DMS153 (cell line): ENCODE results near the gene TMEM255B.

Experiments used
- DNase-seq: peaks from one replicate; lab custom pipeline; 2025; lab: John Stamatoyannopoulos, UW

The TMEM255B gene

DNA sequence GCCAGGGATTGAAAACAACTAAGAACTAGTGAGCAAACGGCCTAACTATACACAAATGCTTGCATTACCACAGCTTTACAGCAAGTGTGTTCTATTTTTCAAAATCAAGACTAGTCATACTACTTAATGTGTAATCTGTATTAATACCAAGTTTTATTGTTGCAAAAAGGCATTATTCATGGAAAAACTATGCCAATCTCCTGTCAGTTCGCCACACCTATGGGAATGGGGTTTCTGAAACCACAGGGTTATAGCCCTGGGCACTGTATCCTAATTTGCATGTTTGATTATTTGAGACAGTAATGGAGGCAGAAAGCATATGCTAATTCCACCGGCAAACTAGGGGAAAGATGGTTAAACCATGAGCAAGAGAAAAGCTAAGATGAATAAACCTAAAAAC is 90.5 kb downstream of the TMEM255B start:
- DNase-seq = no peak

DNA sequence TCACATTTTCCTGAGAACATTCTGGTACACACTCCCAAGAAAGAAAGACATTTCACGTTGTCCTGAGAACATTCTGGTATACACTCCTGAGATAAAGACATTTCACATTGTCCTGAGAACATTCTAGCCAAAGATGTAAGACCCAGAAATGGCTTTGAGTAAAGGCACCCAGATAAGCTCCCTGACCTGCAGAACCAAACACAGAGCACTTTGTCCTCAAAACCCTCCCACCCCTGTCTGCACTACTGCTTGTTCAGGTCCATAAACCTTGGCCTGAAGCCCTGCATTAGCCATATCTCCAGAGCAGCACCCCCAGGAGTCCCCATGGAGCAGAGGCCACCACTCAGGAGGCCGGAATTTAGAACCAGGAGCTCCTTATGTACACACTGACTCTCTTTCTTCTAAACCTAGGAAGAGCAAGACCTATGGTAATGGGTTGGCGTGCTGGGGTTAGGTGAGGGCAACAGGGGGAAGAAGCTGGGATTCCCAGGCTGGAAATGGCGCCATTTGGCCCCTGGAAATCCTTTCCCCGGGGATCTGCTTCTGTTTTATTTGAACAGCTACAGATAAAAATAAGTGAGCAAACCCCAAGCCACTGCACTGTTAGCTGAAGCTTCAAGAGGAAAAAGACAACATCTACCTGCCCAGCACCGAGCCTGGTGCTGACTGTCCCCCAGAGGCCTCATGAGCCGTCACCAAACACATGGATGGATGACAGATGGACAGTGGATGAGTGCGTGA is 91.1 kb downstream of the TMEM255B start:
- DNase-seq = no peak

DNA sequence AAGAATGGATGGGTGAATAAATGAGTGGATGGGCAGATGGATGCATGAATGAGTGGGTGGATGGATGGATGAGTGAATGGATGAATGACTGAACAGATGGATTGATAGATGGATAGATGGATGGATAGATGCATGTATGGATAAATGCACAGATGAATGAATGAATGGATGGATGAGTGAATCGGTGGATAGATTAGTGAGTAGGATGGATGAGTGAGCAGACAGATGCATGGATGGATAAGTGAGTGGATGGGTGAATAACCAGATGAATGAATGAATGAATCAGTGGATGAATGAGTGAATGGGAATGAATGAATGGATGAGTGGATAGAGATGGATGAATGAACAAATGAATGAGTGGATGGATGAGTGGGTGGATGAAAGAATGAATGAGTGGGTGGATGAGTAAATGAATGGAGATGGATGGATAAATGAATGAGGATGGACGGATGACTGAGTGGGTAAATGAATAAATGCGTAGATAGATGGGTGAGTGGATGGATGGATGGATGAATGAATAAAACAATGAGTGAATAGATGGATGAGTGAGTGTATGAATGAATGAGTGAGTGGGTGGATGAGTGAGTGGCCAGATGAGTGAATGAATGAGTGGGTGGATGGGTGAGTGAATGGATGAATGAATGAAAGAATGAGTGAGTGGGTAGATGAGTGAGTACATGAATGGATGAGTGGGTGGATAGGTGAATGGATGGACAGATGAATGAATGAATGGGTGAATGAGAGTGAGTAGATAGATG is 91.9 kb downstream of the TMEM255B start:
- no peak for DNase-seq

DNA sequence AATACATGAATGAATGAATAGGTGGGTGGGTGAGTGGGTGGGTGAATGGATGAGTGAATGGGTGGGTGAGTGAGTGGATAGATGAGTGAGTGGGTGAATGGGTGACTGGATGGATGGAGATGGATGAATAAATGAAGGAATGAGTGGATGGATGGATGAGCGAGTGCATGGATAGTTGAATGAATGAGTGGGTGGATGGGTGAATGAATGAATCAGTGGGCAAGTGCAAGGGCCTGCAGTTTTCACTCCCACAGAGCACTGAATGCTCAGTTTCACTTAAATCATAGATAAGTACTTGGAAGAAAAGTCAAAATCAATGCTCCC is 92.4 kb downstream of the TMEM255B start:
- no peak for DNase-seq

DNA sequence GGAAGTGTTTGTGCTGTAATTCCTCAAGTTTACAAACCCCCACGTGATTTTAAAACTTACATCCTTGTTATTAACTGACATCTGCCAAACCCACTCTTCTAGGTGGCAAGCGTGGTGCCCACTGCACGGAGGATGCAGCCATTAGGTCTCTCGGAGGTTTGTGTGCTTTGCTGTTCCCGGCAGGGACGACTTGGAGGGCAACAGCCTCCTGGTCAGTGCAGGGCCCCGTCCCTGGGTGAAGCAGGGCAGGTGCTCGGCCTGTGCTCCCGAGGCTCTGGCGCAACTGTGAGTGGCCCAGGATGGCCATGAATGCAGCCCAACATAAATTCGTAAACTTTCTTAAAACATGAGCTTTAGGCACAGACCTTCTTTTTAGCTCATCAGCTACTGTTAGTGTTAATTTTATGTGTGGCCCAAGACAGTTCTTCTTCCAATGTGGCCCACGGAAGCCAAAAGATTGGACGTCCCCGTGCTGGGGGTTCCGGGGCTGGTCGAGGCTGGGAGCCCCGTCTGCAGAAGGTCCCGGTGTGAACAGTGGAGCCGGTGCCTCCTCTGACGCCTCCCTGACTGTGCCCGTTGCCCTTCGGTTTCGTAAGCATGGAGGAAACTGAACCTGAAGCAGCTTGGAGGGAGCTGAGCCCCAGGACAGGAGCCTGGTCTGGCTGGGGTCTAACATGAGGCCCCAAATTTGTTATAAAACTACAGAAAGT is 93.0 kb downstream of the TMEM255B start:
- no peak for DNase-seq

DNA sequence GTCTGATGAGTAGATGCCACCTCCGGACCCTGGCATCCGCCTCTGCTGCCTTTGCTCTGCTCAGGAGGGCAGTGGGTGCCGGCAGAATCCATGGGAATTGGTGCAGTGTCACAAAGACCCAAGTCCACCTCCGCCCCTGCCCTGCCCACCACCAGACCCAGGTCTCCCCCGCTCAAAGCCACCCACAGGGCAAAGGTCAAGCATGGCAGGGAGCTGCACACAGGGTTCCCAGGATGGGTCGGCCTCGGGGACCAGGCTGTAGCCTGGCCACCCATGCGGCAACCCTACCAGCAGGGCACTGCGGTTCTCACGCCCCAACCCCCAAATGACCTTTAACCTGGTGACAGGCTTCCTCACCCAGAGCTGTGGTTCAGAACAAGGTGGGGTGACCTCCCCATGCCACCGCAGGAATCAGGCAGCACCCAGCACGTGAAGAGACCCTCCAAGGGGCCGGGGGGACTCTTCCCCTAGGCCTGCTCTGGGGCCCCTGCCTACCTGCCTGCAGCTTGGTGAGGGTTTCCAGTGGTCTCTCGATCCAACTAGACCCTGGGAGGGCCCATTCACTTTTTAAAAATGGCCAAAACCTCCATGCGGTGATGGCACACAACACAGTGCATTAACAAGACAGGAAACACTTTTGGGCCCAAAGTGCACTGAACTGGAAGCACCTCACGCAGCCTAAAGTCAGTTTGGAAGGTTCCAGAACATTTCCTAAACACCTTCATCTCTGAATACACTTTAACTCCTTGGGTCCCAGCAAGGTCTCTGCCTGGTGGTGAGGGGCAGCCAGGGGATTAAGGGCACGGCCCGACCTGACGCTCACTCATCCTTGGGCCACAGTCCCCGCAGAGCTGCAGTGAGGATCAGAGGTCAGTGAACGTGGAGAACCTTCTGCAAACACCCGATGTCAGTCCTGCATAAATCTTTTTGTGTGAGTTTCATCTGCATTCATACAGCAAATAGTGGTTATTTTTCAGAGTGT is 93.8 kb downstream of the TMEM255B start:
- no peak for DNase-seq

DNA sequence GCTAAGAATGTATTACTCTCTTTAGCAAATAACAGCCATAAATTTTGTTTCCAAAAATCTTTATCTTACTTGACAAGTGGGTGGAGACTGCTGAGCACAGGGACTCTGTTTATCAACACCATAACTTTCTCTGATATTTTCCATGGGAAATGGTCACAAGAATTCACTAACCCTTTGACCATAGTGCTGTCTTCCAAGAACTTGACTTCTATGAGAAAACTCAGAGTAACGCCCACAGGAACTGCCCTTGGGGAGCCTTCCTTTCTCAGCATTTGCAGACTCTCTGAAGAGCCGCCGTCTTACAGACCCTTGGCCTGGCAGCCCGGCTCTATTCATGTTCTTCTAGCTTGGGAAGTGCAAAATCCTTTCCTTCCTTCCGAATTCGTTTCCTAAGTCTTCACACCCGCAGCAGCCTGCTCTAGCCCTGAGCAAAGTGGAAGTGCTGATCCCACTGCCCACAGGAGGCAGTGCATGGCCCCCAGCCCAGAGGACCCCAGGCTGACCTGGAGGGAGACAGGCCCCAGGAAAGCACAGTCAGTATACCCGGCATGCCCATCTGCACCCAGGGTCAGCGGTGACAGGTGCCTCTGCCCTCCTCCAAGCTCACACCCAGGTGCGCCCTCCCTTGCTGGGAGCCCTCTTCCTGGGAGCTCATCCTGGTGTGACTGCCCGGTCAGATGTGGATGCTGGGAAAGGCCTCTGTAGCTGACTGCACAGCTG is 94.7 kb downstream of the TMEM255B start:
- no peak for DNase-seq

DNA sequence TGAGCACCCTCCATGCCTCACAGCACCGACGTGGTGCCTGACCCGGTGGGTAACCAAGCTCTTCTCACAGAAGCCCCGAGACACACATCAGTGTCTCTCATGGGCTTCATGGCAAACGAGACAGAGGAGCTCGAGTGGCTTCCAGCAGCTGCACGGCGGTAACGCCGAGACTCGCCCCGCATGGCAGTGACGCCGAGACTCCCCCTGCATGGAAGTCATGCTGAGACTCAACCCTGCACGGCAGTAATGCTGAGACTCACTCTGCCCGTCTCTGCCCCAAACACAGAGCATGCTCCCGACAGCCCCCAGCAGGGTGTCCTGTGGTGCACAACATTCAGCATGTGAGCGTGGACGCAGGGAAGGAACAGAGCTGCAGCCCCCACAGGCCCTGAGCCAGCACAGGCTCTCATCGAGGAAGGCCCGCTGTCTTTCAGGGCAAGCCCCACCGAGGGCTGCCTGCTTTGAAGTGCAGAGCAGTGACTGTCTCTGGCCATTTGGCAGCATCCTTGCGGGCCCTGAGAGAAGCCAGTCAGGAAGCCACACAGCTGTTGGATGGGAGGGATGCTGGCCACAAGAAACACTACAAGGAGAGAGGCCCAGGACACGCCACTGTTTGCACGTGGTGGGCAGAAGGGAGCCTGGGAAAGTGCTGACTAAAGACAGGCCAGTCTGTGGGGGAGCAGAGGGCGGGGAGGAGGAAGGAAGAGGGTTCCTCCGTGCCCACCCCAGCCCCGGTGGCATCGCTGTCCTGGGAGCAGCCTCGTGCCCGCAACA is 95.4 kb downstream of the TMEM255B start:
- DNase-seq = no peak

DNA sequence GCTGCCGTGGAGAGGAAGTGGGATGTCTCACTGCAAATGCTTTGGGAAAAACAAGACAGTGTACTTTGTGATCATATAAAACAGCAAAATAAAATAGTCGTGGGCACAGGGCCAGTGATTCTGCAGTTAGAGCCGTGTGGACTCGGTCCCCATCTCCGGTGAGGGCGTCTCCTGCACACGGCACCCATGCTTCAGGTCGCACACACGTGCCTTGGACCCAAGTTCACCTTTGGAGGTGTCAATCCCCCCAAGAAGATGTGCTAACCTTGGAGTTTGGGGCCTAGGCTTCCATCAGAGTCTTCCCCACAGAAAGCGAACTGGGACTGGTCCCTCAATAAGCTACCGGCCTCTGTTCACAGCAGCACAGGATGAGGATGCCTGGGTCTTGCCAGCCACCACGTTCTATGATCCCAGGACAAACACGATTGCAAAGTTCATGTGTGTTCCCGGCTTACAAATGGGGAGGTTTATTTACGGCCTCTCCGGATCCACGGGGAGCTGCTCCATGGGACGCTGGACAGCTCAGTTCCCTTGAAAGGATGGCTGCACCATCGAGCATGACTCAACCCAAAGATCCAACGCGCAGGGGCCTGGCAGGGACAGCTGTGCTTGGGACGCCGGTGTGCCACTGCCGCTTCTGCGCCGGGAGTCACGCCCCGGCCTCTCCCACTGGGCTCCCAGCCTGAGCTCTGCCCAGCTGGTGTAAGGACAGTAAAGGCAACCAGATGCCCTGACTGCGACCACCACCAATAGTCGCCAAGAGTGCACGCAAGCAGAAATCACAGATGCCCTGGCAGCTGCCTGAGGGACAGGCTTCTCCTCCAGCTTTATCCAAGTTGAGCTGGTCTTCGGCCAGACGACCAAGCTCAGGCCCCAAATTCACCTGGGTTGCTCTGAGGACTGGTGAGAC is 96.2 kb downstream of the TMEM255B start:
- no peak for DNase-seq

DNA sequence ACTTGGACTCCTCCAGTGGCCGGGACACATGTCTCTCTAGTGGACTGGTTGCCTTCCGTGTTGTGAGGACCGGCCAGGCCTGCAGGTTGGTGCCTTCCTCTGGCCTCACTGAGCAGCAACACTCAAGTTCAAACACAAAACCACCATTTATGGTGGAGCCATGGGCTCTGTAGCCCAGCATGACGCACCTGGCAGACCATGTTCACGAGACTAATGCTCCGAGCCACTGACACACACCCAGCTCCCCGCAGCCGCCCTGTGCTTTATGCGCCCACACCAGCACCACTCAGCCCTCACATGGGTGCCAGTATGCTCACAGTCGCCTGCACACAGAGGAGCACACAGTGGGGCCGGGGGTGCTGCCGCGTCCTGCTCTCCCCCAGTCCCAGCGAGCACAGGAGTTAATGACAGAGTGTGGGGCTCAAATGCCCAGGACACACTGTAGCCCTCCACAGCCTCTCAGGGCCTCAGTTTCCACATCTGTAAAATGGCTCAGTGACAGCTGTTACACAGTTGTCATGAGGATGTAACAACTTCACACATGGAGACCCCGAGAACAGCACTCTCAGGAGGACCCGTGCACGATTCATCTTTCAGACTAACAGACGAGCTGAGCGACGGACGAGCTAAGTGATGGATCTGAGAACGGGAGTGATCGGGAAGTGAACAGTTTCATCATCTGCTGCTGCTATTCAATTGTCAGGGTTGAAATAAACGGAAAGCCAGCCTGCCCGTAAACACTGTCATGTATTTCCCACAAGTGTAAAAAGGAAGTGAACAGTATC is 97.1 kb downstream of the TMEM255B start:
- DNase-seq = no peak

DNA sequence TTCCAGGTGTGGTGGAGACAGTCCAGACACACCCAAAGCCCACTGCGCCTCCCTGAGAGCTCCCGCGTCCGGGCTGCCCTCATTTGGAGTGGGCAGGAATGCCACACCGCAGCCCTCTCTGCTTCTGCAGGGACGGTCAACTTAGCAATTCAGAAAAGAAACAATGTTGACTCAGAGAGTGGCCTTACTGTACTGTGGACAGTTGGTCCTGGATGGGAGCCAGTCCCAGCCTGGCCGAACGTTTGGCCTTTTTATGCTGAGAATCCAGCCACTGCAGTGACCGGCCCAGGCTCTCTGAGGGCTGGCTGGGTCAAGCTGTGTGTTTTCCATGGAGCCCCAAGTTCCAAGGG is 97.7 kb downstream of the TMEM255B start:
- no peak for DNase-seq

DNA sequence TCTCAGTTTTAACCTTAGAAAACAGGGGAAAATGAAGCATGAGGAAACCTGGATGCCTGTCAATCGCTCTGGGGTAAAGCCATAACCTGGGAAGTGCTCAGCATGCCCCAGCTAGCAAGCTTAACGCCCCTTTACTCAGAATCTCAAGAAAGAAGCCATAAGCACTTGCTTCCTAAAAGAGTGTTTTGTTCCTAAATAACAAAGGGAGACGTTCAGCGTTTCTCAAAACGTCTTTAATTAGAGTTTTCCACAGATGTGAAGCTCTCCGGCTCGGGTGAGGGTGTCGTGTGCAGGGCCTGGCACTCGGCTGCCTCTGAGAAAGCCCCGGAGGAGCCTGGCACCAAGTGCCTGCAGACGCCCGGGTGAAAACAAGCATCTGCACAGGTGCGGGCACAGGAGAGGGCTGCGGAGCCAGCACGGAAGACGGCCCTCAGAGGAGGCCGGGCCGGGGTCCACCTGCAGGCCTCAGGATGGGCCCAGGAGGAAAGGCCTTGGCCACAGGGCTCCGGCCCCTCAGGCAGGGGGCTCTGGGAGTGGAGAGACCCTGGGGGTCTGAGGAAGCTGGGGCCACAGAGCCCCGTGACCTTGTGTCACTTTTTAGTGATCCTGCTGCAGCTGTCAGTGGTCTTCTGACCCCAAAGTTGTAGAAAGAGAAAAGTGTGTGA is 98.6 kb downstream of the TMEM255B start:
- DNase-seq = no peak

DNA sequence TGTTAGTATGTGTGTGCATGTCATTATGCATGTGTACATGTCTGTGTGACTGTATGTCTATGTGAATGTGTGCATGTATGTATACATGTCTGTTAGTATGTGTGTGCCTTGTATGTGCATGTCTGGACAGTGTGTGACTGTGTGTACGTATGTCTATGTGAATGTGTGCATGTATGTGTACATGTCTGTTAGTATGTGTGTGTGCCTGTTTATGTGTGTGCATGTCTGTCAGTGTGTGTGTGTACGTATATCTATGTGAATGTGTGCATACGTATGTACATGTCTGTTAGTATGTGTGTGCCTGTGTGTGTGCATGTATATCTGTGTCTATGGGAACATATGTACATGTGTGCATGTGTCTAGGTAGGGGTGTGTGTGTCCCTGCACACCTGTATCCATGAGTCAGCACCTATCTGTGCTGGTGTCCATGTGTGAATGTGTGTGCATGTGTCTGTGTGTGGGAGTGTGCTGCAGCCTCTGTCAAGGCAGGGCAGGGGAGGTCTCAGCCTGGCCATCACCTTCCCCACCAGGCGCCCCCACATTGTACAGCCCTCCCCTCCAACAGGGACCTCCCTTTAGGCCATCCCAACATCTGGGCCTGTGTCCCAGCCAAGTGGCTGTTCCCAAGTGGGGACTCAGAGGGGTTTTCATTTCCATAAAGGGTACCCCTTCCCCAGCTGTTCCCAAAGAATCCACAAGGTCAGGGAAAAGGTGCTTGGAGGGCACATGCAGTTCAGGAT is 100.5 kb downstream of the TMEM255B start:
- DNase-seq = no peak

DNA sequence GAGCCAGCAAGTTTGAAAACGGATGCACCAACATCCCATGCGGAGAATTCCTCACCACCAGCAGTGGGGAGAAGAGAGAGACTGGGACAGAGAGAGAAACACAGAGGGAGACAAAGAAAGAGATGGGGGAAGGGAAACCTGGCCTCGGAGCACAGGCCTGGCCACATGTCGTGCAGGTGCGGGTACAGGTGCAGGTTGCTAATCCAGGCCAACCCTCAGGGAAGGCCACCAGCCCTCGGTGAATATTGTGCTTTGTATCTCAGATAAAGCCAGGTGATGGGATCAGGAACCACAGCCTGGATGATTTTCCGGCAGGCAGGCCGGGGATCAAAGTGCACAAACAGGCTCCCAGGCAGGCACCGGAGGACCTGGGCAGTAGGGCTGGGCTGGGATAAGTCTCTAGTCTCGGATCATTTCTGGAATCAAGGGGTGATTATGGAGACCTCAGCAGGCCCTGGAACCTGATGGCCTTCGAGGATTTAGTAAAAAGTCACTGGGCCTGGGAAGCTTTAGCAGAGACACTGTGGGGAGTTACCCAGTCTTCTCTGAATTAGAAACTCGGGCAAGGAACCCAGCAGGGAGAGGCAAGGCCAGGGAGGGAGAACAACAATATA is 101.1 kb downstream of the TMEM255B start:
- no peak for DNase-seq

DNA sequence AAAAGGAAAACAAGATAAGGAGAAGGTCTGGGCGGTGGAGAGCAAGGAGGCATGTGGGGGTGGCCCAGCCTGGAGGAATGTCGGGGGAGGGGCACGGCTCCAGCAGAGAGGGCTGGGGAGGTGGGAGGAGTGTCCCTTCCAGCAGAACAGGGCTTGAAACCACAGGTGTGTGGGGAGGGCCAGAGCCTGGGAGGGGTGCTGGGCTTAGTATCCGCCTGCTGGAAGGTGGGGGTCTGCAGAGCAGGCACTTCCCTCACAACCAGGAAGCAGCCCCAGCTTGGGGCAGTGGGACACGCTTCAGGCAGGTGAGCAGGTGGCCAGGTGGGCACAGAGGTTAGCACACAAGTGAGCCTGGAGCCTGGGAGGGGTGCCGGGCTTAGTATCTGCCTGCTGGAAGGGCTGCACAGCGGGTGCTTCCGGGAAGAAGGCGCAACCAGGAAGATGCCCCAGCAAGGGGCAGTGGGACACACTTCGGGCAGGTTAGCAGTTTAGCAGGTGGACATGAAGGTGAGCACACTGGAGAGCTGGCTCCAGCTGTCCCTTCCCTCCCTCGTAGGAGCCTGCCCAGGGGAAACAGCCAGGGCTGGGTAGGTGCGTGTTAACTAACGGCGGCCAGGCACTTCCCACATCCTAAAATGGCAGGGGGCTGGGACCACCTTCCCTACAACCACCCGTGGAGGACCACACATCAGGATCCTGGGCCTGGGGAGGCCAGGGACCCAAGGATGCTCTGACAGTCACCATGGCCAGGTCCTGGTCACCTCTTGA is 101.8 kb downstream of the TMEM255B start:
- DNase-seq = no peak

DNA sequence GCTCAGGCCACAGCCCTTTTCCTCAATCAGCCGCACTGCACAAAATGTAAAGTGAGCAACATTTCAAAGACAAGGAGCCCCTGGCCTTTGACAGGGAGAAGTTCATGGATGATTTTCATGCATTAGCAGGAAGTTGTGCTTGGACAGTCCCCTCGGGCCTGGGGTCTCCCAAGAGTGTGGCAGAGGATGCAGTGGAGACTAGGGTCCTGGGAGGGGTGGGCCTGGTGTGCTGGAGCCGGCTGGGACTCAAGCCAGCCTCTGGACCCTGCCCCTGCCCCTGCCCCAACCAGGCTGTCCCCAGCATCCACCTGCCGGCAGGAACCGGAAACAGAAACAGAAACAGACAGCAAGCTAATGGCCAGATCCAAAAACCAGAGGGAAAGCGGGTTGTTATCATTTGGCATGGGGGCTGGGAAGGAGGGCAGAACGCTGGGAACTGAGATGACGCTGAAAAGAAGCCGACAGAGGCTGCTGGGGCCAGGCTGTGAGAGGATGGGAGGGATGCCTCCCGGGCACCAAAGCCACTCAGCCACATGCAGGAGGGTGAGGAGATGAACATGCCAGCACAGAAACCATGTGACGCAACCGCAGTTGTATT is 102.5 kb downstream of the TMEM255B start:
- DNase-seq = no peak
